Epithelial cell of esophagus (primary cell): ENCODE data around the gene SLC19A1.

Source experiments
- DNase-seq: peaks from one replicate; pipeline ENCODE4 v3.0.0; 2010; ENCODE audit warnings: low read depth
- H3K4me3 ChIP-seq: 2 replicates; pipeline ENCODE4 v1.5.1; 2011; ENCODE audit warnings: mild to moderate bottlenecking, low read length, control low read depth
- TF ChIP-seq, protein P1 (sequence below): IDR thresholded peaks from 2 replicates; pipeline ENCODE4 v1.5.1; 2011; ENCODE audit warnings: low read depth, mild to moderate bottlenecking, low read length, control low read depth, inconsistent platforms; ENCODE audit not compliant: insufficient read depth; ENCODE audit errors: missing control alignments

The SLC19A1 gene

DNA sequence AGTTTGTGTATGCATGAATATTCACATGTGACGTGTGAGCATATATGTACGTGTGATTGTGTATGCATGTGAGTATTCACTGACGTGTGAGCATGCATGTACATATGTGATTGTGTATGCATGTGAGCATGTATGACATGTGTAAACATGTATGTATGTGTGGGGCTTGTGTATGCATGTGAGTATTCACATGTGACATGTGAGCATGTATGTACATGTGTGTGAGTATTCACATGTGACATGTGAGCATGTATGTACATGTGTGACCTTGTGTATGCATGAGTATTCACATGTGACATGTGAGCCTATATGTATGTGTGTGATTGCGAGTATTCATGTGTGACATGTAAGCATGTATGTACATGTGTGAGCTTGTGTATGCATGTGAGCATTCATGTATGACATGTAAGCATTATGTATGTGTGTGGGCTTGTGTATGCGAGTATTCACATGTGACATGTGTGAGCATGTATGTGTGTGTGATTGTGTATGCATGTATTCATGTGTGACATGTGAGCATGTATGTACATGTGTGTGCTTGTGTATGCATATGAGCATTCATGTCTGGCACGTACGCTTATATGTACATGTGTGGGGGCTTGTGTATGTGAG lies 89.4 kb downstream of the SLC19A1 start:
- DNase-seq, result no peak
- H3K4me3 ChIP-seq, result no peak overlapping the region
- TF ChIP-seq, protein P1, sequence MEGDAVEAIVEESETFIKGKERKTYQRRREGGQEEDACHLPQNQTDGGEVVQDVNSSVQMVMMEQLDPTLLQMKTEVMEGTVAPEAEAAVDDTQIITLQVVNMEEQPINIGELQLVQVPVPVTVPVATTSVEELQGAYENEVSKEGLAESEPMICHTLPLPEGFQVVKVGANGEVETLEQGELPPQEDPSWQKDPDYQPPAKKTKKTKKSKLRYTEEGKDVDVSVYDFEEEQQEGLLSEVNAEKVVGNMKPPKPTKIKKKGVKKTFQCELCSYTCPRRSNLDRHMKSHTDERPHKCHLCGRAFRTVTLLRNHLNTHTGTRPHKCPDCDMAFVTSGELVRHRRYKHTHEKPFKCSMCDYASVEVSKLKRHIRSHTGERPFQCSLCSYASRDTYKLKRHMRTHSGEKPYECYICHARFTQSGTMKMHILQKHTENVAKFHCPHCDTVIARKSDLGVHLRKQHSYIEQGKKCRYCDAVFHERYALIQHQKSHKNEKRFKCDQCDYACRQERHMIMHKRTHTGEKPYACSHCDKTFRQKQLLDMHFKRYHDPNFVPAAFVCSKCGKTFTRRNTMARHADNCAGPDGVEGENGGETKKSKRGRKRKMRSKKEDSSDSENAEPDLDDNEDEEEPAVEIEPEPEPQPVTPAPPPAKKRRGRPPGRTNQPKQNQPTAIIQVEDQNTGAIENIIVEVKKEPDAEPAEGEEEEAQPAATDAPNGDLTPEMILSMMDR, result no peak

DNA sequence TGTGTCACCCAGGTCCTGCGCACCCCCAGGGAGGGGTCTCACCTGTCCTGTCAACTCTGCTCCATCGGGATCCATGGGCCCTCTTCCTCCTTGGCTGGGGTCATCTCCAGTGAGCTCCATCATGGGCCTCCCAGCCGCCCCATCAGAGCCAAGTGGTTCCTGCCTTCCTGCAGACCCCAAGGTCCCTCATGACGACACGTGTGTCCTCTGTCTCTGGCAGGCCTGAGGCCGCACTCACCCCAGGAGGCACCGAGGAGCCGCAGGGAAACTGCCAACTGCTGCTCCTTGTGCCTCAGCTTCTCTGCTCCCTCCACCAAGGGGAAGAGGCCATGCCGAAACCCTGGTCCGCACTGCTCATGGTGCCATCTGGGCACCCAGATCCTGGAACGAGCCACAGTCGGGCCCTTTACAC lies 90.5 kb downstream of the SLC19A1 start:
- TF ChIP-seq, protein P1, result no peak
- no peak overlapping the region for H3K4me3 ChIP-seq
- DNase-seq, result no peak

DNA sequence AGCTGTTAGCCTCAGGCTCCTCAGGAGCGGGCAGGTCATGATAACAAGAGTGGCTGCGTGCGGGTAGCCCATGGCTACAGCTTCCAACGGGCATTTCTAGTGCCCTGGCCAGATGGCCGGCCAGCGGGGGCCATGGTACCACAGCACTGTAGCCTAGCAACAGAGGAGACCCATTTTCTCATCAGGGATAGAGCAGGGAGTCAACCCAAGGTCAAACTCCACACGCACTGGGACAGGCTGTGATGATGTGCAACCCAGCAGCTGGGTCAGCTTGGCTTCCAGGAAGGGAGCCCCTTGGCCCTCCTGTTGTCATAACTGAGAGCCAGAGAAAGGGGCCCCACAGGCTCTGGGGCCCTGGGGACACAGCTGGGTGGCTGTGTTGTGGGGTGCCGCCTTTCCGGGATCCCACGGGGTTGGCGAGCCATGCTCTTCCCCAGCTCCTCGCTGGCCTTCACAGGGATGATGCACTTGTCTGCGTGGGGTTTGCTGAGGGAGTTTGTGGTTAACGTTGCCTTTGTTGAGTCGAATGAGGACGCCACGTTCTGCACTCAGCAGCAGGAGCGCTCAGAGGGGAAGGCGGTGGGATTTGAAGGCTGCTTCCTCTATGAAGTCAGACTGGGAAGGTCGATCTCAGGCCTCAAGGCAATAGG lies 91.0 kb downstream of the SLC19A1 start:
- DNase-seq, result no peak
- TF ChIP-seq, protein P1, result no peak

DNA sequence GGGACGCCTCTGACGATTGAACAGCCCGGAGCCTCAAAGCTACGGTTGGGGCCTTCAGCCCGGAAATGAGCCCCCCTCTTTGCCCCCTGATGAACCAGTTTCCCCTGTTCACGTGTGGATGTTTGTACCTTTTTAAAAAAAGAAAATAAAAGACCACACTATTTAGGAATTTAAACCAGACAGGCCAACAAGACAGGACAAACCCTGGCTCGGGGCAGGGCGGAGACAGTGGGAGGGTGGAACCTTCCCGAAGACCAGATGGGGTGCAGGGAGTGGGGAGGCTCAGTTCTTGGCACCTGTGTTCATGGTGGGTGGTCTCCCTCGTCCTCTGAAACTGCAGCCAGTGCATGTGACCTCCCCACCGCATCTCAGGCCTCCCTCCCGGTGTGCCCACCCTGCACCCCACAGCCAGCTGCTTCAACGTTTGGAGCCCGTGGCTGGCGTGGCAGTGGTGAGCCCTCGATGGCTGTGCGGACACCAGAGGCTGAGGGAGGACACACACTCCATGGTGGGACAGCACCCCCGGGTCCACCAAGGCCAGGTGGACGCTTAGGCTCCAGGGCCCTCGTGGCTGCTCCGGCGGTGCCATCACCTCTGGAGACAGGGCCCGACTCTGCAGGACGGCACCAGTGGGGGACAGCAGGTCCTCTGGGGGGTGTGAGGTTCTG lies 91.7 kb downstream of the SLC19A1 start:
- DNase-seq, result no peak
- no peak overlapping the region for H3K4me3 ChIP-seq
- TF ChIP-seq, protein P1, result no peak

More for the DNA sequence above, 91.0 kb downstream of the SLC19A1 start:
- no peak overlapping the region for H3K4me3 ChIP-seq

DNA sequence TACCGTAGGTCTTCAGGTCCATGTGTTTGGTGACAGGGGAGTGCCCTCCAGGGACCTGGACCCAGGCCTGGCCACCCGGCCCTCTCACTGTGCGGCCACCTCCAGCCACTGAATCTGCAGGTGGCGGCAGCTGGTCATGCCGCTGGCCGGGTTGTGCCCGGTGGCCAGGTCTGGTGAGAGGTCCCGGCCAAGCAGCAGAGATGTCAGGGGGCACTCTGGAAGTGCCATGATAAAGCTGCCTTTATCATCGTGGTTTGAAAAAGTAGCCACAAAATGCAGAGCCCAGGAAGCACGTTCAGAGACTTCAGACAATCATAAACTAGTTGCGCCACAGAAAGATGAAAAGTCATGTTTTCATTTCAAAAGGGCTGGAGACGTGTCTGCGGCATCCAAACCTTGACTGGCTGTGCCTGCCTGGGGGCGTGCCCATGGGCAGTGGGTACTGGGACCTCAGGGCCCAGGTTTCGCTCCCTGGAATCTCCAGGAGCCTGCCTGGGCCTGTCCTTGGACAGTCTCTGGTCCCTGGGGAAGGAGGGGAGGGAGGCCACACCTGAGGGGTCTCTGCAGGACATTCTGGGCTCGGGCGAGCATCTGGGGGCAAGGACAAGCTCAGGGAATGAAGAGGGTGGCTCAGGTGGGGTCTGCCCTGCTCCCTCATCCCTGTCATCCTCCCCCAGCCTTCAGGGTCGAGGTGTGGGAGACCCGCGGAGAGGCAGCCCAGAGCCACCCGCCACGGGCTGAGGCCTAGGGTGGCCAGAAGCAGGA lies 92.4 kb downstream of the SLC19A1 start:
- TF ChIP-seq, protein P1, result no peak
- no peak overlapping the region for H3K4me3 ChIP-seq
- DNase-seq, result no peak

DNA sequence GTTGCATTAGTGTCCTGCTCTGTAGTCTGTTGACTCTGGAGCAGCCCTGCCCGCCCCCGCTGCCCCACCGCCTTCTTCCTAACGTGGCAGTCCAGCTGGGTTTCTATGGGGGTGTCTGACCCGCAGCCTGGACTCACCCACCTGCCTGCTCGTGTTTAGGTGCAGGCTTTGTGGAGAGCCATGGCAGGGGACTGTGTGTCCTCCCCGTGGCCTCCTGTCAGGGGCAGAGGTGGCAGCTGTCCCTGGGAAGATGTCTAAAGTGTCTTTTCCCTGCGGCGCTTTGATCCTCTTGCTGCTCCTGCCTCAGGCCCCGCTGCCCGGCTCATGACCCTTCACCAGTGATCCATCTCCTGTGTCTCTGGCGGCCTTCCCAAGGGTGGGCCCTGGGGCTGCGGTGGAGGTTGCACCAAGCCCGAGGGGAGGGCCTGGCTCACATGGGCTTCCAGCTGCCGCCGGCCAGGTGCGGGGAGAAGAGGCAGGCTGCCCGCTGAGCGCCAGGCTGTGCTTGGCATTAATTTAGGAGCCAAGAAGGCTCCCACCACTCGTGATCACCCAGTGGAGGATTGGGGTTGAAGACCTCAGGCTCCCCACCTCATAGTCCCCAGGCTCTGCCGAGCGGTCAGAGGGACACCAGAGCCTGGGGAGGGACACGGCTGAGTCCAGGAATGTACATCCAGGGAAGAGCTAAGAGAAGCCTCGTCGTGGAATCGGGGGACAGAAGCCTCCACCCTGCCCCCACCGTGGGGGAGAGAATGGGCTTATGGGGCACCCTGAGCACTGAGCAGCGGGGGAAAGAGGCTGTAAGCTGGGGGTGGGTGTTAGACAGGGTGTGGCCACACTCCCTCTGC lies 93.2 kb downstream of the SLC19A1 start:
- no peak overlapping the region for H3K4me3 ChIP-seq
- TF ChIP-seq, protein P1, result no peak
- no peak for DNase-seq
